ENCODE measurements around the gene RPTOR.

RPTOR gene

GRCh38 chr17:80786470-80786869 lies 241.8 kb downstream of the RPTOR start:
- Histone ChIP-seq H3K27ac (replicated peaks) (no peak overlapping the region), H3K4me3 (replicated peaks; ENCODE audit: insufficient read depth, low read length) (no peak overlapping the region), H3K27me3 (ENCODE audit: insufficient read depth, poor library complexity, severe bottlenecking) (no peaks in the 10 kb centered on the region)
- no peak for TF ChIP-seq GABPA (IDR thresholded peaks at IDR 0.05; ENCODE audit: low read depth)
- TF ChIP-seq POLR2AphosphoS5 (IDR thresholded peaks at IDR 0.05; ENCODE audit: low read depth), result no peak
- no peak for TF ChIP-seq REST (IDR thresholded peaks at IDR 0.05; ENCODE audit: insufficient replicate concordance, low read depth)
- TF ChIP-seq CTCF (IDR thresholded peaks at IDR 0.05; ENCODE audit: insufficient read depth, low read length), result no peak
- no peak for TF ChIP-seq SPI1 (IDR thresholded peaks at IDR 0.05; ENCODE audit: borderline replicate concordance, low read depth)
- DNase-seq (ENCODE audit: low read depth in 1 of 2, low spot score in 1 of 2), result no peak

- DNase-seq (ENCODE audit: low read depth in 1 of 2, low spot score in 1 of 2), result no peak
- H3K4me3 ChIP-seq (replicated peaks; ENCODE audit: insufficient read depth, low read length), result no peak overlapping the region
- H3K27me3 ChIP-seq (ENCODE audit: insufficient read depth, poor library complexity, severe bottlenecking), result no peaks in the 10 kb centered on the region
- no peak overlapping the region for H3K27ac ChIP-seq (replicated peaks)
- TF ChIP-seq CTCF (IDR thresholded peaks at IDR 0.05; ENCODE audit: insufficient read depth, low read length), result no peak
- TF ChIP-seq GABPA (IDR thresholded peaks at IDR 0.05; ENCODE audit: low read depth), result no peak
- no peak for TF ChIP-seq SPI1 (IDR thresholded peaks at IDR 0.05; ENCODE audit: borderline replicate concordance, low read depth)
- no peak for TF ChIP-seq REST (IDR thresholded peaks at IDR 0.05; ENCODE audit: insufficient replicate concordance, low read depth)
- TF ChIP-seq POLR2AphosphoS5 (IDR thresholded peaks at IDR 0.05; ENCODE audit: low read depth), result no peak
Observed at GRCh38 chr17:80786887-80787286, 242.2 kb downstream of the RPTOR start.

DNA sequence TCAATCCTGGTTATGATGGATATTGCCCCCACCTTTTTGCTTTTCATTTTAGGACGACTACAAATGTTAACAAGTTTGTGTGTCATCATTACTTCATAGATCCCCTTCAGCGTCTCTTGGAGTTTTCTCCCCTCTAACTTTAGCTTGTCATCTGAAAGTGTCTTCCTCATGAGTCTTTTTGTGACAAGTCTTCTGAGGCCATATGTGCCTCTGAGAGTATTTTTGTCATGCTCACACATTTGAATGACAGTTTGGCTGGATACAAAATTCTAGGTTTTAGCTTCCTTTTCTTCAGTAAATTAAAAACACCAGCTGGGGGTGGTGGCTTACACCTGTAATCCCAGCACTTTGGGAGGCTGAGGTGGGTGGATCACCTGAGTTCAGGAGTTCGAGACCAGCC lies 243.2 kb downstream of the RPTOR start:
- TF ChIP-seq POLR2AphosphoS5 (IDR thresholded peaks at IDR 0.05; ENCODE audit: low read depth), result no peak
- Histone ChIP-seq H3K4me3 (replicated peaks; ENCODE audit: insufficient read depth, low read length) (no peak overlapping the region), H3K27ac (replicated peaks) (no peak overlapping the region), H3K27me3 (ENCODE audit: insufficient read depth, poor library complexity, severe bottlenecking) (no peaks in the 10 kb centered on the region)
- DNase-seq (ENCODE audit: low read depth in 1 of 2, low spot score in 1 of 2), result no peak

- Histone ChIP-seq H3K27ac (replicated peaks) (no peak overlapping the region), H3K27me3 (ENCODE audit: insufficient read depth, poor library complexity, severe bottlenecking) (no peaks in the 10 kb centered on the region), H3K4me3 (replicated peaks; ENCODE audit: insufficient read depth, low read length) (no peak overlapping the region)
- DNase-seq (ENCODE audit: low read depth in 1 of 2, low spot score in 1 of 2), result no peak
- TF ChIP-seq POLR2AphosphoS5 (IDR thresholded peaks at IDR 0.05; ENCODE audit: low read depth), result no peak
- TF ChIP-seq GABPA (IDR thresholded peaks at IDR 0.05; ENCODE audit: low read depth), result no peak
- no peak for TF ChIP-seq CTCF (IDR thresholded peaks at IDR 0.05; ENCODE audit: insufficient read depth, low read length)
- no peak for TF ChIP-seq REST (IDR thresholded peaks at IDR 0.05; ENCODE audit: insufficient replicate concordance, low read depth)
- no peak for TF ChIP-seq SPI1 (IDR thresholded peaks at IDR 0.05; ENCODE audit: borderline replicate concordance, low read depth)
Observed at GRCh38 chr17:80789356-80789902, 244.8 kb downstream of the RPTOR start.
